Sigmoid colon (tissue), 7 donors: ENCODE data around the gene NGRN. TPM values are rescaled to one million over a fixed set of nuclear protein-coding genes. Genes with fewer than 3 reads are reported as not detected.
A peak's percentile ranks its signal among the peaks of the same experiment; 100 is the strongest.
"Not testable (repeated sequence)": the region's sequence is repeated elsewhere in the genome, so short reads cannot be mapped to it uniquely, and the experiment has no call there.

Experiments
- DNase-seq: peaks from one replicate; pipeline ENCODE4 v3.0.0-alpha.2; 2019
- H3K27ac ChIP-seq, 4 donors: fragments of 200-600 bp; sonication (generic); one replicate each; pipeline ENCODE4 v1.5.1; 2016 to 2019; ENCODE audit warnings: mild to moderate bottlenecking in 1 of 4
- H3K27me3 ChIP-seq, 3 donors: fragments of 200-600 bp; sonication (generic); one replicate each; pipeline ENCODE4 v1.5.1; 2019; ENCODE audit warnings: mild to moderate bottlenecking in 1 of 3
- H3K36me3 ChIP-seq, 4 donors: fragments of 200-600 bp; sonication (generic); one replicate each; pipeline ENCODE4 v1.5.1; 2016 to 2019
- H3K4me1 ChIP-seq, 4 donors: fragments of 200-600 bp; sonication (generic); one replicate each; pipeline ENCODE4 v1.5.1; 2017 to 2019
- H3K4me3 ChIP-seq, 4 donors: fragments of 200-600 bp; sonication (generic); one replicate each; pipeline ENCODE4 v1.5.1; 2017 to 2019; ENCODE audit warnings: mild to moderate bottlenecking in 2 of 4, moderate library complexity in 1 of 4
- H3K9me3 ChIP-seq, 4 donors: fragments of 200-600 bp in 3 of 4; sonication (generic) in 3 of 4; one replicate each; pipeline versions ENCODE4 v1.5.1 to v1.6.1; 2013 to 2019
- EP300 ChIP-seq, 4 donors: sonication (generic); formaldehyde crosslinking; IDR thresholded peaks; one replicate each; pipeline ENCODE4 v1.6.1; 2017; ENCODE audit warnings: antibody characterized with exemption in 4 of 4
- POLR2A ChIP-seq, 2 donors: fragments of 450-650 bp; IDR thresholded peaks; one replicate each; pipeline ENCODE4 v1.6.1; 2016; ENCODE audit warnings: antibody characterized with exemption in 2 of 2, mild to moderate bottlenecking in 2 of 2, moderate library complexity in 2 of 2
- POLR2AphosphoS5 ChIP-seq, 4 donors: sonication (generic); formaldehyde crosslinking; IDR thresholded peaks; one replicate each; pipeline ENCODE4 v1.6.1; 2017; ENCODE audit warnings: antibody characterized with exemption in 4 of 4
- WGBS, 2 donors: extraction: QIAGEN DNeasy Blood & Tissue Kit; methylation state at CpG; one replicate each; pipeline ENCODE4 v1.1.7; 2013; 5-methylcytosine and 5-hydroxymethylcytosine counted together
- intact Hi-C: fragments of 100-400 bp; cut with DNase I; formaldehyde crosslinking; loops from one replicate; pipeline ENCODE4 v1.15.1; 2023
- polyA plus RNA-seq, 3 donors: library from polyadenylated mRNA; stranded (reverse); fragments of 200-250 nt; gene quantifications; one replicate each; pipeline ENCODE4 v1.2.3, GENCODE V29; 2013
- total RNA-seq, 4 donors: library from RNA; depleted of rRNA; stranded (reverse); fragments of >200 nt; gene quantifications; one replicate each; pipeline ENCODE4 v1.1.0, GENCODE V29; 2016
- TF ChIP-seq, protein P1 (sequence below), 4 experiments: fragments of 450-650 bp in 3 of 4; fragments of 200-600 bp in 1 of 4; IDR thresholded peaks; one replicate each; pipeline ENCODE4 v1.5.1; 2016 to 2019; ENCODE audit warnings: antibody characterized with exemption in 4 of 4, mild to moderate bottlenecking in 3 of 4, moderate library complexity in 2 of 4
- donor health status: healthy with polysubstance abuse.
- donor health status: Bipolar disorder and iron deficiency.
- donor health status: healthy.

Gene NGRN
- total and polyA plus RNA-seq, 7 donors, result 43.2 to 139 (median 81.2) TPM

DNA sequence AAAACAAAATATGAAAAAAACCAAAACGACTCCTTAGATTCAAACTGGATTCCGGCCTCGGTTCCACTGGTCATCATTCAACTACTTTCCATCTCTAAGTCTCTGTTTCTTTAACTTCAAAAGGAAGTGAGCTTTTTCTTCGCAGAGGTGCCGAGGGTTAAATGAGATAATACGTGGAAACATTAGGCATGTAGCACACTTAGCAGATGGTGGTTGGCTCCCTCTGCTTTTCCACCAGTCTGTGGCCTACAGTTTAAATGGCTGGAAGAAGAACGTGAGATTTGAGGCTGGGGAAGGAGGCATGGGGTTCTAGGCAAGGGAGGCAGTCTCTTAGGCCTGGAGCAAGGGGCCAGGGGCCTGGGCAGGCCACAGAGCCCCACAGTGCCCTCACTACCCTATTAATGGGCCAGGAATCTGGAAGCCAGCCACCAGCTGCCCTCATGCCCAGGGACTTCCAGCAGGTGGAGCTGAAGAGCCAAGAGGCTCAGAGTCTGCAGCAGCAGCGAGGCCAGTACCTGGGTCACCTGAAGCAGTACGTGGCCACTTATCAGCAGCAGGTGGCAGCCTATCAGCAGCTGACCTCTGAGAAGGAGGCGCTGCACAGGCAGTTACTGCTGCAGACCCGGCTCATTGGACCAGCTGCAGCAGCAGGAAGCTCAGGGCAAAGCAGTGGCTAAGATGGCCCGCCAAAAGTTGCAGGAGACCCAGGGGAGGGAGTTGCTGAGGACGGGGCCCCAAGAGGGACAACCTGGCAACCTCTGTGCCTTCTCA, 27.8 kb downstream of the NGRN start:
- H3K27ac ChIP-seq, H3K4me1 ChIP-seq, H3K9me3 ChIP-seq, H3K36me3 ChIP-seq, intact Hi-C loops, H3K4me3 ChIP-seq, H3K27me3 ChIP-seq: not testable (repeated sequence)
- peak in 1 of 4 donors; percentile 38 for TF ChIP-seq POLR2AphosphoS5 (IDR thresholded peaks at IDR 0.05)
- TF ChIP-seq, protein P1, sequence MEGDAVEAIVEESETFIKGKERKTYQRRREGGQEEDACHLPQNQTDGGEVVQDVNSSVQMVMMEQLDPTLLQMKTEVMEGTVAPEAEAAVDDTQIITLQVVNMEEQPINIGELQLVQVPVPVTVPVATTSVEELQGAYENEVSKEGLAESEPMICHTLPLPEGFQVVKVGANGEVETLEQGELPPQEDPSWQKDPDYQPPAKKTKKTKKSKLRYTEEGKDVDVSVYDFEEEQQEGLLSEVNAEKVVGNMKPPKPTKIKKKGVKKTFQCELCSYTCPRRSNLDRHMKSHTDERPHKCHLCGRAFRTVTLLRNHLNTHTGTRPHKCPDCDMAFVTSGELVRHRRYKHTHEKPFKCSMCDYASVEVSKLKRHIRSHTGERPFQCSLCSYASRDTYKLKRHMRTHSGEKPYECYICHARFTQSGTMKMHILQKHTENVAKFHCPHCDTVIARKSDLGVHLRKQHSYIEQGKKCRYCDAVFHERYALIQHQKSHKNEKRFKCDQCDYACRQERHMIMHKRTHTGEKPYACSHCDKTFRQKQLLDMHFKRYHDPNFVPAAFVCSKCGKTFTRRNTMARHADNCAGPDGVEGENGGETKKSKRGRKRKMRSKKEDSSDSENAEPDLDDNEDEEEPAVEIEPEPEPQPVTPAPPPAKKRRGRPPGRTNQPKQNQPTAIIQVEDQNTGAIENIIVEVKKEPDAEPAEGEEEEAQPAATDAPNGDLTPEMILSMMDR (IDR thresholded peaks at IDR 0.05), result peak in 3 of 4 experiments; percentile 63 to 84 (median 82)
- peak; percentile 80 for DNase-seq
- 29 to 48% methylated on average over 13 of the region's 13 CpGs for WGBS, 2 donors

DNA sequence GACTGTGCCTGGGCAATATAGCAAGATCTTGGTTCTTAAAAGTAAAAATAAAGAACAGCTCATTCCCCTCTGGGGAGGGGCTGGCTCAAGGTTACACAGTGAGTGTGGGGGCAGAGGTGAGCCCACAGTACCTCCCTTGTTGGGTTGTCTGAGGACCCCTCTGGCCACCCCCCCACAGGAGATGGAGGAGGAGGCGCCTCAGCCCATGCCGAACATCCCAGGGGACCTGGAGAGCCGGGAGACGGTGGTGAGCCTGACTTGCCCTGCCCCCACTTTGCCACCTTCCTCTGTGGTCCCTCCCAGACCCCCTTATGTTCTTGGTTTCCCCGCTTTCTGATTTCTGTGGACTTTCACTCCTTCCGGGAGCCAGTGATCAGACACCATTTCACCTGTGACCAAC, 28.7 kb downstream of the NGRN start:
- Histone ChIP-seq H3K9me3 (no peaks in the 10 kb centered on the region), H3K4me3 (no peak overlapping the region), H3K27ac (no peak overlapping the region), H3K4me1 (peaks cover 0 to 8% (median 7%) of the 10 kb centered on the region in 4 donors), H3K27me3 (no peaks in the 10 kb centered on the region), H3K36me3 (no peaks in the 10 kb centered on the region)
- intact Hi-C loops, result no loop called here
- no peak for DNase-seq
- 78 to 93% methylated on average over 6 of the region's 6 CpGs for WGBS, 2 donors
- TF ChIP-seq, protein P1 (IDR thresholded peaks at IDR 0.05), result no peak
- TF ChIP-seq POLR2AphosphoS5 (IDR thresholded peaks at IDR 0.05) (no peak), POLR2A (IDR thresholded peaks at IDR 0.05) (no peak), EP300 (IDR thresholded peaks at IDR 0.05) (no peak)

DNA sequence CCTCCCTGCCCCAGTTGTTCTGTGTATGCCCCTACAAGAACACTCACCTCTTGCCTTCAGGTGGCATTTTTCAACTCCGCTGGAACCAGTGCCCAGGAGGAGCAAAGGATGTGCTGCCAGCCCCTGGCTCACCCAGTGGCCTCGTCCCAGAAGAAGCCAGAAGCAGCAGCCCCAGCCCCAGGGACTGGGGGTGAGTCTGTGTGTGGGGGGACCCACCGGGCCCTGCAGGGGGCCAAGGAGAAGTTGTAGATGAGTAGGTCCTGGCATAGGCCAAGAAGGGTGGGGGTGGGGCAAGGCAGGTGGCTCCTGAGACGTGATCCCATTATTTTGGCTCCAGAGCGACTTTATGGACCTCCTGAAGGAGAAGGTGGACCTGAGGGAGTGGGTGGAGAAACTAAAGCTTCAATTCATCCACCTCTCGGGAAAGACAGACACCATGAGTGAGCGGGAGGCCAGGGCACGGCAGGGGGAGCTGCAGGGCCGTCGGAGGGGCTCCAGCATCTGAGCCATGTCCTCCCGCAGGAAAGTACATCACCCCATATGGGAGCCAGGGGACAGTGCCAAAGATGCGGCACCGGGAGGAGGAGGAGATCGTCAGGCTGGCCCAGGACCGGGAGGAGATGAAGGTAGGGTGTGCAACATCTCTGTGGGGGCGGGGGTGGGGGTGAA, 29.3 kb downstream of the NGRN start:
- WGBS, 2 donors, result 82 to 85% methylated on average over 16 of the region's 16 CpGs
- no peaks in the 10 kb centered on the region for H3K36me3 ChIP-seq
- H3K4me1 ChIP-seq, result peaks cover 0 to 8% (median 7%) of the 10 kb centered on the region in 4 donors
- H3K27me3 ChIP-seq, result no peaks in the 10 kb centered on the region
- no peak for DNase-seq
- H3K9me3 ChIP-seq, result no peaks in the 10 kb centered on the region
- TF ChIP-seq EP300 (IDR thresholded peaks at IDR 0.05) (no peak), POLR2A (IDR thresholded peaks at IDR 0.05) (no peak)
- no peak overlapping the region for H3K27ac ChIP-seq
- H3K4me3 ChIP-seq, result no peak overlapping the region
- intact Hi-C loops, result no loop called here

DNA sequence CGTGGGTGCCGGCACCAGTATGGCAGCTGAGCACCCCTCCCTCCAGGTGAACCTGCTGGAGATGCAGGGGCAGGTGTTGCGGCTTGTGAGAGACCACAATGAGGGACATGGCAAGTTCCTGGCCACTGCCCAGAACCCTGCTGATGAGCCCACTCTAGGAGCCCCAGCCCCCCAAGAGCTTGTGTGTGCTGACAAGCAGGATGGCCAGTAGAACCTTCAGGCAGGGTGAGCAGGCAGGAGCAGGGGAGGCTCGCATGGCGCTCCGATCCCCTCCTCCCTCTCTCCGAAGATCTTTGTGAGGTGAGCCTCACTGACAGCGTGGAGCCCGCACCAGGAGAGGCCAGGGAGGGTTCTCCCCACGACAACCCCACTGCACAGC, 29.8 kb downstream of the NGRN start:
- TF ChIP-seq POLR2A (IDR thresholded peaks at IDR 0.05), result no peak
- TF ChIP-seq EP300 (IDR thresholded peaks at IDR 0.05), result no peak
- TF ChIP-seq, protein P1 (IDR thresholded peaks at IDR 0.05), result no peak
- TF ChIP-seq POLR2AphosphoS5 (IDR thresholded peaks at IDR 0.05), result no peak
- H3K27ac ChIP-seq, result no peak overlapping the region
- WGBS, 2 donors, result 76 to 80% methylated on average over 10 of the region's 10 CpGs

DNA sequence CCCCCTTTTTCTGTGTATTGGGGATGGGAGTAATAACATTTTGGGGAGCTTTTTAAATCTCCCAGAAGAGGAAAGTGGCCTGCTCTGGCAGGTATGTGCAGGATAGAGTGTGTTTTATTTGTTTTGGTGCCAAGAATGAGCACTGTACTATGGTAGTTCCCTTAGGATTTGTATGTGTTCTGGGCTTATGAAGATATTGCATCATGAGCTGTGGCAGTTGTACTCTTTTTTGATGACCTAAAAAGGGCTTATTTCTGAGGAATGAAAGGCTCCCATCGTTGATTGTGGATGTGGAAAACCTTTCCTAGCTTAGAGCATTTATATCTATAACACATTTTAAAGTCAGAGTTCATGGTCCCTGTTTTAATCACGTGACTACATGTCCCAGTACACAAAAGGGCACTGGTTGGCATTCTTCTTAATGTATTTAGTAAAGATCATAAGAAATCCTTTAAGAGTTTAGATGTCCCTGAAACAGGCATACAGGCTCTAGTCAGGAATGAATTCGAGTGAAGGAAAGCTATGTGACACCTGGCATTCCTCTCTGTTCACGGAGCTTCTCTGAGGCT, 30.9 kb downstream of the NGRN start:
- H3K9me3 ChIP-seq, H3K27me3 ChIP-seq, H3K4me3 ChIP-seq, H3K36me3 ChIP-seq, intact Hi-C loops, H3K27ac ChIP-seq, DNase-seq: not testable (repeated sequence)
- peaks cover 0 to 11% (median 9%) of the 10 kb centered on the region in 4 donors for H3K4me1 ChIP-seq
- WGBS, 2 donors, result 67 to 83% methylated on average over 4 of the region's 4 CpGs

More for the DNA sequence above, 29.8 kb downstream of the NGRN start:
- H3K27me3 ChIP-seq, result no peaks in the 10 kb centered on the region
- no peak overlapping the region for H3K4me3 ChIP-seq
- peaks cover 0 to 8% (median 7%) of the 10 kb centered on the region in 4 donors for H3K4me1 ChIP-seq
- no peaks in the 10 kb centered on the region for H3K9me3 ChIP-seq
- H3K36me3 ChIP-seq, result no peaks in the 10 kb centered on the region
- no peak for DNase-seq
- intact Hi-C loops, result no loop called here
